C4-2B (cell line): ENCODE measurements around the gene NAT8.

Source experiments
- CTCF ChIP-seq: fragments of 450-650 bp; conservative IDR thresholded peaks from 2 replicates; pipeline ENCODE4 v1.5.1; 2017; ENCODE audit warnings: mild to moderate bottlenecking
- ZFX ChIP-seq: fragments of 450-650 bp; IDR thresholded peaks from 2 replicates; pipeline ENCODE4 v1.6.1; 2017

- no peak for TF ChIP-seq CTCF
- no peak for TF ChIP-seq ZFX
Measured at GRCh38 chr2:73651591-73652230, 9.5 kb upstream of the NAT8 start.
